ENCODE measurements around the gene TFAP2E.

Gene TFAP2E

DNA sequence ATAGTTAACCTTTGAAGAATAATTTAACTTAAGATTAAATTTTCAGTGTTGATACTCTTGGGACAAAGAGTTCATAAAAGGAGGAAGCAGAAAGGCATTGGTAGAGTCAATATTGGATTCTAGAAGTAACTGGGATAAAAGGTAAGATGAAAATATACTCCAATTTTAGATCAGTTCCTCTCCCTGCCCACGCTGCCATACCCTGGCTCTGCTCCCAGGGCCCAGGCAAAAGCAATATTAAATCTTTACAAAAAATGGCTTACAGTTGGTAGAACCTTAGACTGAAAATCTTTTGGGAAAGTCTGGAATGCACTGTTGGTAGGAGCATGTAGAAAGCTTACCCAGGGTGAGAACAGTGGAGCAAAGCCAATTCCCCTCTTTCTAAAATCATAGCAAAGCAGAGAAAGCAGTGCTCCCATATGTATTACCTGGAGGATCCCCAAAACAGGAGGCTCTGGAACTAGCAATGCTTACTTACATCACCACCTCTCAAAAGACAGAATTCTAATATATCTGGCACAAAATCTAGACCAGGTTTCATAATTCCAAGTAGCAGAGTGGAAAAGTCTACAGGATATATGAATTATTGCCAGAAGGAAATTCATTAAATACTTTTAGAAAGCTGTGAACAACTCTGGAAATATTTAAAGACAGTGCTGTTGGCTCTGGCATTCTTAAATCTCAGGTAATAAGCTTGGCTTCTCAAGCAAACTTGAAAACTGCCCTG is 40.5 kb upstream of the TFAP2E start:
- TF ChIP-seq TOX (CRISPR knock-in tag; IDR thresholded peaks at IDR 0.05; ENCODE audit: borderline replicate concordance) (no peak), SNAI2 (CRISPR knock-in tag; IDR thresholded peaks at IDR 0.05) (no peak), ZNF8 (CRISPR knock-in tag; IDR thresholded peaks at IDR 0.05) (no peak), ZFP30 (CRISPR knock-in tag; IDR thresholded peaks at IDR 0.05) (no peak), GLIS3 (CRISPR knock-in tag; IDR thresholded peaks at IDR 0.05) (no peak), ZFP3 (CRISPR knock-in tag; IDR thresholded peaks at IDR 0.05) (no peak), ZC3H10 (CRISPR knock-in tag; IDR thresholded peaks at IDR 0.05) (no peak), RARB (CRISPR knock-in tag; IDR thresholded peaks at IDR 0.05) (no peak)
- TF ChIP-seq, protein P1, sequence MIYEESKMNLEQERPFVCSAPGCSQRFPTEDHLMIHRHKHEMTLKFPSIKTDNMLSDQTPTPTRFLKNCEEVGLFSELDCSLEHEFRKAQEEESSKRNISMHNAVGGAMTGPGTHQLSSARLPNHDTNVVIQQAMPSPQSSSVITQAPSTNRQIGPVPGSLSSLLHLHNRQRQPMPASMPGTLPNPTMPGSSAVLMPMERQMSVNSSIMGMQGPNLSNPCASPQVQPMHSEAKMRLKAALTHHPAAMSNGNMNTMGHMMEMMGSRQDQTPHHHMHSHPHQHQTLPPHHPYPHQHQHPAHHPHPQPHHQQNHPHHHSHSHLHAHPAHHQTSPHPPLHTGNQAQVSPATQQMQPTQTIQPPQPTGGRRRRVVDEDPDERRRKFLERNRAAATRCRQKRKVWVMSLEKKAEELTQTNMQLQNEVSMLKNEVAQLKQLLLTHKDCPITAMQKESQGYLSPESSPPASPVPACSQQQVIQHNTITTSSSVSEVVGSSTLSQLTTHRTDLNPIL (CRISPR knock-in tag; IDR thresholded peaks at IDR 0.05; ENCODE audit: low read depth), result no peak
- ATAC-seq, result no peak

DNA sequence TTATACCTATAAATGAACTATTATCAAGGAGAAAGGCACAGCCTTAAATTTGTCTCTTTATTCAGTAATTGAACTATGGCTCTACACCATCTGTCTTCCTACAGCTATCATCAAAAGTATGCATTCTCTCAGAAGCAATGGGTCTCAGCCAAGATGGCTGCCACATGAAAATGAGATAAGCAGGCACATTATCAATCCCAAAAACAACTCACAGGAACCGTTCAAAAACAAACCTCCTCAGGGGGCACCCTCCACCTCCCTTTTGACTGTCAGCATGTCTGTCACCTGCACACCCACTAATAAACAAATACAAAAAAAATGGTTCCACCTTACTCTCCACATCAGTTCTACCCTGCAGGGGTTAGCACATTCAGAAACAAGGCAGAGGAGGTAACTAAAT is 39.5 kb upstream of the TFAP2E start:
- ATAC-seq, result no peak
- TF ChIP-seq TOX (CRISPR knock-in tag; IDR thresholded peaks at IDR 0.05; ENCODE audit: borderline replicate concordance), result no peak
- TF ChIP-seq ARNTL (CRISPR knock-in tag; IDR thresholded peaks at IDR 0.05; ENCODE audit: borderline replicate concordance, low read depth), result no peak
- TF ChIP-seq GLIS3 (CRISPR knock-in tag; IDR thresholded peaks at IDR 0.05), result no peak
- TF ChIP-seq TCF4 (CRISPR knock-in tag; IDR thresholded peaks at IDR 0.05; ENCODE audit: borderline replicate concordance), result no peak
- TF ChIP-seq, protein P2, sequence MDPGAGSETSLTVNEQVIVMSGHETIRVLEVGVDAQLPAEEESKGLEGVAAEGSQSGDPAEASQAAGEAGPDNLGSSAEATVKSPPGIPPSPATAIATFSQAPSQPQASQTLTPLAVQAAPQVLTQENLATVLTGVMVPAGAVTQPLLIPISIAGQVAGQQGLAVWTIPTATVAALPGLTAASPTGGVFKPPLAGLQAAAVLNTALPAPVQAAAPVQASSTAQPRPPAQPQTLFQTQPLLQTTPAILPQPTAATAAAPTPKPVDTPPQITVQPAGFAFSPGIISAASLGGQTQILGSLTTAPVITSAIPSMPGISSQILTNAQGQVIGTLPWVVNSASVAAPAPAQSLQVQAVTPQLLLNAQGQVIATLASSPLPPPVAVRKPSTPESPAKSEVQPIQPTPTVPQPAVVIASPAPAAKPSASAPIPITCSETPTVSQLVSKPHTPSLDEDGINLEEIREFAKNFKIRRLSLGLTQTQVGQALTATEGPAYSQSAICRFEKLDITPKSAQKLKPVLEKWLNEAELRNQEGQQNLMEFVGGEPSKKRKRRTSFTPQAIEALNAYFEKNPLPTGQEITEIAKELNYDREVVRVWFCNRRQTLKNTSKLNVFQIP (CRISPR knock-in tag; IDR thresholded peaks at IDR 0.05; ENCODE audit: borderline replicate concordance, low read depth), result no peak
- no peak for TF ChIP-seq SNAI2 (CRISPR knock-in tag; IDR thresholded peaks at IDR 0.05)
- TF ChIP-seq ZC3H10 (CRISPR knock-in tag; IDR thresholded peaks at IDR 0.05), result no peak
- no peak for TF ChIP-seq CSDC2 (CRISPR knock-in tag; IDR thresholded peaks at IDR 0.05)
- TF ChIP-seq OSR1 (CRISPR knock-in tag; IDR thresholded peaks at IDR 0.05), result no peak
- TF ChIP-seq ZNF8 (CRISPR knock-in tag; IDR thresholded peaks at IDR 0.05), result no peak
- TF ChIP-seq PPARA (CRISPR knock-in tag; IDR thresholded peaks at IDR 0.05; ENCODE audit: borderline replicate concordance), result no peak

DNA sequence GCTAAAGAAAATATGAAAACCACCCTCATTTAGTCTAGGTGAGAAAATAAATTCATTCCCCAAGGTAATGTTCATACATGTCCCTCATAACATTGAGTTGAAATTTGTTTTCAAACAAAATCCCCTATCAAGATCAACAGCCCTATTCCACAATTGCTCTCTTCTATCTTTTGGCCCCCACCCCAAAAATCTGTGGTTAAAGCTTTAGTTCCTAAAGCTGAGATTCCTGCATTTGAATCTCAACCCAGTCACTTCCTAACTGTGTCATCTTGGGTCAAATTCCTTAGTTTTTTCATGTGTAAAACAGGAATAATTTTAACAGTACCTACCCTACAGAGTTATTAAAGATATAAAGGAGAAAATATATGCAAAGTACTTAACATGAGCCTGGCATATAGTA is 37.9 kb upstream of the TFAP2E start:
- no peak for ATAC-seq
- TF ChIP-seq ZC3H10 (CRISPR knock-in tag; IDR thresholded peaks at IDR 0.05) (no peak), TCF4 (CRISPR knock-in tag; IDR thresholded peaks at IDR 0.05; ENCODE audit: borderline replicate concordance) (no peak), SNAI2 (CRISPR knock-in tag; IDR thresholded peaks at IDR 0.05) (no peak), CSDC2 (CRISPR knock-in tag; IDR thresholded peaks at IDR 0.05) (no peak), ZNF565 (CRISPR knock-in tag; conservative IDR thresholded peaks at IDR 0.05; ENCODE audit: low read depth) (no peak), ZFP30 (CRISPR knock-in tag; IDR thresholded peaks at IDR 0.05) (no peak), ZNF70 (CRISPR knock-in tag; IDR thresholded peaks at IDR 0.05) (no peak), PPARA (CRISPR knock-in tag; IDR thresholded peaks at IDR 0.05; ENCODE audit: borderline replicate concordance) (no peak), ISL1 (CRISPR knock-in tag; IDR thresholded peaks at IDR 0.05) (no peak), BACH2 (CRISPR knock-in tag; IDR thresholded peaks at IDR 0.05; ENCODE audit: borderline replicate concordance) (no peak), ESRRG (CRISPR knock-in tag; IDR thresholded peaks at IDR 0.05) (no peak), GLIS3 (CRISPR knock-in tag; IDR thresholded peaks at IDR 0.05) (no peak)
- TF ChIP-seq, protein P1 (CRISPR knock-in tag; IDR thresholded peaks at IDR 0.05; ENCODE audit: low read depth), result no peak
- TF ChIP-seq, protein P2 (CRISPR knock-in tag; IDR thresholded peaks at IDR 0.05; ENCODE audit: borderline replicate concordance, low read depth), result no peak
- TF ChIP-seq, protein P3, sequence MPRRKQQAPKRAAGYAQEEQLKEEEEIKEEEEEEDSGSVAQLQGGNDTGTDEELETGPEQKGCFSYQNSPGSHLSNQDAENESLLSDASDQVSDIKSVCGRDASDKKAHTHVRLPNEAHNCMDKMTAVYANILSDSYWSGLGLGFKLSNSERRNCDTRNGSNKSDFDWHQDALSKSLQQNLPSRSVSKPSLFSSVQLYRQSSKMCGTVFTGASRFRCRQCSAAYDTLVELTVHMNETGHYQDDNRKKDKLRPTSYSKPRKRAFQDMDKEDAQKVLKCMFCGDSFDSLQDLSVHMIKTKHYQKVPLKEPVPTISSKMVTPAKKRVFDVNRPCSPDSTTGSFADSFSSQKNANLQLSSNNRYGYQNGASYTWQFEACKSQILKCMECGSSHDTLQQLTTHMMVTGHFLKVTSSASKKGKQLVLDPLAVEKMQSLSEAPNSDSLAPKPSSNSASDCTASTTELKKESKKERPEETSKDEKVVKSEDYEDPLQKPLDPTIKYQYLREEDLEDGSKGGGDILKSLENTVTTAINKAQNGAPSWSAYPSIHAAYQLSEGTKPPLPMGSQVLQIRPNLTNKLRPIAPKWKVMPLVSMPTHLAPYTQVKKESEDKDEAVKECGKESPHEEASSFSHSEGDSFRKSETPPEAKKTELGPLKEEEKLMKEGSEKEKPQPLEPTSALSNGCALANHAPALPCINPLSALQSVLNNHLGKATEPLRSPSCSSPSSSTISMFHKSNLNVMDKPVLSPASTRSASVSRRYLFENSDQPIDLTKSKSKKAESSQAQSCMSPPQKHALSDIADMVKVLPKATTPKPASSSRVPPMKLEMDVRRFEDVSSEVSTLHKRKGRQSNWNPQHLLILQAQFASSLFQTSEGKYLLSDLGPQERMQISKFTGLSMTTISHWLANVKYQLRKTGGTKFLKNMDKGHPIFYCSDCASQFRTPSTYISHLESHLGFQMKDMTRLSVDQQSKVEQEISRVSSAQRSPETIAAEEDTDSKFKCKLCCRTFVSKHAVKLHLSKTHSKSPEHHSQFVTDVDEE (CRISPR knock-in tag; IDR thresholded peaks at IDR 0.05), result no peak

All from SK-N-SH treated with all-trans-retinoic acid at 6 μM for 48 hours (cell line).